HG02938 (cell line): ENCODE data around the gene KLK3.

Experiments
- ATAC-seq: cut with Tn5 transposase; IDR thresholded peaks from one replicate; pipeline ENCODE4 v1.9.1; 2021; ENCODE audit warnings: mild to moderate bottlenecking, moderate library complexity; ENCODE audit not compliant: unreplicated experiment

Gene KLK3

DNA sequence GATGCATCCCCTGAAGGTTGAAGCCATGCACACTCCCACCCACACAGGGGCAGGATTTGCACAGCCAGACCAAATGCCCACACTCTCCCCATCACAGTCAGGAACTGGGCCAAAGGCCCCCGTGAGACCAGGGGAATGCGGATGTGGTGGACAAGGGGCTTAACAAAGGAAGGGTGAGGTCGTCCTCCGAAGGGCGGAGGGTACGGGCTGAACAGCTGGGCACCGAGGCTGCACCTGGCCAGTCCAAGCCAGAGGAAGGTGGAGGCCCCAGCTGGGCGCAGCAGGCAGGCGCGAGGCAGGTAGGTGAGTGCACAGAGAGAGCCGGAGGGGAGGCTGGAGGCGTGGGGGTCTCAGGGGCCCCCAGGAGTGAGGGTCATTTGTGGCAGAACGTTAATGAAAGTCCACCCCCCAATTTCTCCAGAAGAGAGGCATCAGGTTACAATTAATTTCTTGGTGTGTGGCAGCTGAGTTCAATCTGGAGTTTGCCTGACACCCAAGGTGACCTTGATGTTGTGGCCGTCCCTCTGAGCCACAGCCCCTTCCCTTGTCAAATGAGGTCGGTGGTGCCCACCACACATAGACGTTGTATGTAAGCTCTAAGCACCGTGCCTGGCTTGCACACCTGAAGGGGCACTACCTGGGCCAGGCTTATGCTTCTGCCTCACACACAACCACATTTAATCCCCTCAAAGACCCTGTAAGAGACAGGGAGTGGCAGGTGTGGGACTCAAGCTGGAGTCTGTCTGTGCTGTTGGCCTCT is 24.3 kb upstream of the KLK3 start:
- no peak for ATAC-seq

- ATAC-seq: no peak
Observed at GRCh38 chr19:50831026-50831396, 23.7 kb upstream of the KLK3 start.

DNA sequence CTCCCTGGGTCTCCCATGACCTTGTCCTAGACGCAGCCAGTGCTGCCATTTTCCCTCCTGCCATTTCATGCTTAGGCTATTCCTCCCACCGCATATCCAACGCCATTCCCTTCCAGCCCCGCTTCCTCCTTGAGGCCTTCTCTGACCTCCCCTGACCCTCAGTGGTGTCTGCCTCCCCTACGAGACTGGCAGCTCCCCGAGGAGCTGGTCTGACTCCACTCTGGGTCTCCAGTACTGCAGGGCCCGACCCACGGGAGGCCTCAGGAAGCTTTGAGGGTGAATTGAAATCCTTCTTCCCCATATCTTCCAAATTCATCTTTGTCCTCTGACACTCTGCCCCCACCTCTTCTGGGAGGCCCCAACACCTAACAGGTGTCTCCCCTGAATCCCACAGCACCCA is 22.0 kb upstream of the KLK3 start:
- no peak for ATAC-seq

DNA sequence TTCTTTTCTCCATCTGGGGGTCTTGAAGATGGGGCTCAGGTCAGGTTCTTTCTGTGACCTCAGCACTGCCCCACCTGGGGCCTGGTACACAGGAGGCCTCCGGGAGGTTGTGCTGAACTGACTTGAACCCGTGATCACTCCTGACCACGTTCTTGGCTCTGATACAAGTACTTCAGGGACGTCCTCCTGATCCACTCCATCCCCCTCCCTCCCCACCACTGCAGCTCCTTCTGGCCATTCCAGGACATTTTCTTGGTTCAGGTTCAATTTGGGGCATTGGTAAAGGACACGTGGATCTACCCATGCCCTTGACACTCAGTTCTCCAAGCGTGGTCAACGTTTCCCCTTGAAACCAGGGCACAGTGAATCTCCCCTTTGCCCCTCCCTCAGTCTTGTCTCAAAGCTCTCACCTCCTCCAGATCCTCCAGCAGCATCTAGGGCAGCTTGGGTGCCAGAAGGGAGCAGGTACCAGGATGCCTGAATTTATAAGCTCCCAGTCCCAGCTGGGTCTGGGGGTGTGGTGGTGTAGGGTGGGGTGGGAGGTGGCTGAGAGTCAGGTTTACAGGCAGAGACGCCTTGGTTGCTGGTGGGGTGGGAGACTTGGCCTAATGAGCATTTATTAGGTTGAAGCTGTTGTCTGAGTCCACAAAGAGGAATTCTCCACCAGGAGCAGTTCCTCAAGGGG is 21.5 kb upstream of the KLK3 start, which contains the start of gene KLK15:
KLK15 (minus strand) TSS at position 458 of the 685 bp plus-strand sequence. CDS start 2,082 bp downstream, outside the sequence.
- no peak for ATAC-seq

- ATAC-seq: no peak
Observed at GRCh38 chr19:50833802-50834167, 20.9 kb upstream of the KLK3 start.

DNA sequence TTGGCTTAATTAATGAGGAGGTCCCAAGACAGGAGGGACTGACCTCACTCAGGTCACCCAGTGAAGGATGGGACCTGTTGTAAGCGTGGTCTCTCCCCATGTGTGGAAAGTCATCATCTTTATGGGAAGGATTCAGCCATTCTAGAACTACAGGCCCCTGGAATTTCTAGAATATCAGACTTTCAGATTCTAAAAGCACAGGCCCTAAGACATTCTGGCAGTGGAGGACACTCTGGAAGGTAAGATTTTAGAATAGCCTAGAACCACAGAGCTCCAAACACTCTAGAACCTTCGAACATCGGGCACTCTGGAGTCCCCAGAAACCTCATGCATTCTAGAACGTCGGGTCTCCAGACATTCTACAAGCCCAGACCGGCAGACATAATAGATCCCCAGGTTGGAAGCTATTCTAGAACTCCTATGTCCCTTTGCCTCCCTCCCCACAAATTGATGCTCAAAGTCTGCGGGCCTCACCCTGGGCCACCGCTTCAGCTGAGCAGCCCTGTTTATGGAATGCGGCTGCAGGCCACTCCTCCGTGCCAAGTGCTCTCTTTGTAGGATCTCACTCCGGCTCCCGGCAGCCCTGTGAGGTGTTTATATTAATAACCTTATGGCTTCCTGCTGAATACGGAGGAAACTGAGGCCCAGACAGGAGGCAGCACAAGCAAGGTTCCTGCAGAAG is 19.5 kb upstream of the KLK3 start:
- ATAC-seq: no peak

DNA sequence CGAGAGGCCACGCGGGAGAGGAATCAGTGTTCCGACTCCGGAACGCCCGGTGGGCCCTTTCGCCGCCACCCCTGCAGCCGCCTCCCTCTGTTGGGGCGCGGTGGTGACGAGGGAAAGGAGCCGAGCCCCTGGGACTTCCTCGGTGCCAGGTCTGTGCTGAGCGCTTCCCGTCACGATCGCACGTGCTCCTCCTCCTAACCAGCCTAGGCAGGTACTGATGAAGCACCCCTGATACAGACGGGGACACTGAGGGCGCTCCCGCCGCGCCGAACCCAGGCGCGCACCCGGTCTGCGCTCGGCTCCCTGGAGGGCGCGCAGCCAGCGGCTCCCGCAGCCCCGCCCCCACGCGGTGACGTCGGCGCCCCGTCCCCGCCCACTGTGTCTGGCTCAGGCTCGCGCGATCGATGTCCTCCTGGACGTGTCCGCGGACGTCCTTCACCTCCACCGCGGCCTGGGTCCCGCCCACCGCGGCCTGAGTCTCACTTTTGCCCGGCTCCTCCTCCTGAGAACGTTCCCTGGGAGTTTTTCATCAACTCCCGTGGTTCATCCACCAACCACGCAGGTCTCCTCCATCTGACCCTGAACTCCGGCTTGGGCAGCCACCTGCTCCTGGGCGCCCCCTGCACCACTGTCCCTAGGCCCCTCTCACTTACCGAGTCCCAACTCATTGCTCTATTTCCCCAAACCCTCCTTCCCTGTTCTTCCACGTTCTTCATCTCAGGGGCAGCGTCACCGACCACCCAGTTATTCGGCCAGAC is 18.8 kb upstream of the KLK3 start:
- ATAC-seq: no peak

DNA sequence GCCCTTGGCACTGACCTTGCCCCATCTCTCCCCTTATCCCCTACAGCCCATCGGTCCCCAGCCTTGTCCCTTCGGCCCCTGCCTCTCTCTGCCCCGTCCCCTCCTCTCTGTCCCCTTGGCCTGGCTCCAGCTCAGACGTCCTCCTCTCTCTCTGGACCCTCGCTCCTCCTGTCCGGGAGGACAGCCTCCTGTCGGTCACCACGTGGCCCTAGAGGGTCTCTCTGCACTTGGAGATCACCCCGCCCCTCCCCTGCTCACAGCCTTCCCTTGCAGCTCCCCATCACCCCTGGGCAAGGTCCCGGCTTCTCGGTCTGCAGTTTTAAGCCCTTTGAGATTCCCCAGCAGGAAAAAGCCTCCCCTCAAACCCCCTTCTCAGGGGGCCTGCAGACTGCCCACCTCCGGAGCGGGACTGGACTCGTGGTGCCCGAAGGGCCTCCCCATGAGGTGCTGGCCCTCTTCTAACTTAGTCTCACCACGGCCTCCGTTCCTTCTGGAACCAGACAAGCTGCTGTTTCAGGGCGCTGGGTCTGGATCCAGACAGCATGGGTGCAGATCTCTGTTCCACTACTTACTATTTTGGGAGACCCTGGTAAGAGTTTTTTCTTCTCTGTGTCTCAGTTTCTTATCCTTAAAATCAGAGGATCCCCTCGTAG is 18.0 kb upstream of the KLK3 start:
- no peak for ATAC-seq

DNA sequence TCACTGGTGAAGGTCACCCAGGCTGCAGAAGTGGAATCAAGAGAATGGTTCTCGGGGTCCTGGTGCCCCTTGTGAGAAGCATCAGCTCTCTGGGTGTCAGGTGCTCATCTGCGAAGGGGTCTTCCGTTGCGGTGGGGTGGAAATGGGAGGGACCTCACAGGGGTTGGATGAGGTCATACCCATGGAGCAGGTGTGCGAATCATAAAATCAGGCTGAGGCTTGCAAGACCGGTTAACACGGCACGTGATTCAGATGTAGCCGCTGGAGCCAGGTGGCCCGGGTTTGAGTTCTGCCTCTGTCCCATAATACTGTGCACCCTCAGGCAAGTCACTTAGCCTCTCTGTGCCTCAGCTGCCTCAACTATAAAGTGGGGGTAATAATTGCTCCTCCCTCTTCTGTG is 17.4 kb upstream of the KLK3 start:
- no peak for ATAC-seq

- no peak for ATAC-seq
Observed at GRCh38 chr19:50838239-50838638, 16.5 kb upstream of the KLK3 start.

DNA sequence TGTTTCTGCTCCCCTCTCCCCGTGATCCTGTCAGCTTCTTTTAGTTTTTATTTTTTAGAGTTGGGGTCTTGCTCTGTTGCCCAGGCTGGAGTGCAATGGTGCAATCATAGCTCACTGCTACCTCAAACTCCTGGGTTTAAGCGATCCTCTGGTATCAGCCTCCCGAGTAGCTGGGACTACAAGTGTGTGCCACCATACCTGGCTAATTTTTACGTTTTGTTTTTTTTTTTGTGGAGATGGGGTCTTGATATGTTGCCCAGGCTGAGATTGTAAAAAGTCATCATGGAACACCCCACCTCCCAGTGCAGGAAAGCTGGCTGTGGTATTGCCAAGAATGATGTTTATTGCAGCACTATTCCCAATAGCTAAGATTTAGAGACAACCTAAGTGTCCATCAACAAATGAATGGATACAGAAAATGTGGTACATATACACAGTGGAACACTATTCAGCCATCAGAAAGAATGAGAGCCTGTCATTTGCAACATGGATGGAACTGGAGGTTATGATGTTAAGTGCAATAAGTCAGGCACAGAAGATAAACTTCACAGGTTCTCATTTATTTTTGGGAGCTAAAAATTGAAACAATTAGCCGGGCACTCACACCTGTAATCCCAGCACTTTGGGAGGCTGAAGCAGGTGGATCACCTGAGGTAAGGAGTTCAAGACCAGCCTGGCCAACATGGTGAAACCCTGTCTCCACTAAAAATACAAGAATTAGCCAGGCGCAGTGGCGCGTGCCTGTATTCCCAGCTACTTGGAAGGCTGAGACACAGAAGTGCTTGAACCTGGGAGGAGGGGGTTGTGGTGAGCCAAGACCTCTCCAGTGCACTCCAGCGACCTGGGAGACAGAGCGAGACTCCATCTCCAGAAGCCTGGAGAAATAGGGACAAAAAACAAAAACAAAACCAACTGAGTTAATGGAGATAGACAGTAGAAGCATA is 14.7 kb upstream of the KLK3 start:
- ATAC-seq: no peak

DNA sequence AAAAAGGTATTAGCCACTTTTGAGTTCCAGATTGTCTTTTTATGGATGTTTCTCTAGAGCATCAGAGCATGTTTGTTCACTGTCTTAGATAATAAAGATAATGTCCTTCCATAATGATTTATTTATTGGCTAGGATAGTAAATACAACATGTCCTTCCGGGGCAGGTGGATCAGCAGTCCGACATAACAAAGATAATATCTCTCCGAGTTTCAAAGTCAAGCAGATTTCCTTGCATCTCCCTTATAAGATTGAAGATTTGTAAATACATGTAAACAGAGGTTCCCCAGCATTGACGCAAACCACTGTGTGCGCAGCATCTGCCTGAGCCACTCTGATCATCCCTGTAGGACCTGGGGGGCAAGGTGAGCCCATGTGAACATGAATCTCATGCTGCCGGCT is 12.6 kb upstream of the KLK3 start:
- no peak for ATAC-seq

DNA sequence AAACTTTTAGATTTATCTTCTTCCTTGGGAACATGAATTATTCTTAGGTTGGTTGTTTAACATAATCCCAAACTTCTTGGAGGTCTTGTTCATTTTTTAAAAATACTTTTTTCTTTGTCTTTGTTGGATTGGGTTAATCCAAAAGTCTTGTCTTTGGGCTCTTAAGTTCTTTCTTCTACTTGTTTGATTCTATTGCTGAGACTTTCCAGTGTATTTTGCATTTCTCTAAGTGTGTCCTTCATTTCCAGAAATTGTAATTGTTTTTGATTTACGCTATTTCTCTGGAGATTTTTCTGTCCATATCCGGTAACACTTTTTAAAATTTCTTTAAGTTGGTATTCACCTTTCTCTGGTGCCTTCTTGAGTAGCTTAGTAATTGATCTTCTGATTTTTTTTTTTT is 11.5 kb upstream of the KLK3 start:
- no peak for ATAC-seq

GRCh38 chr19:50843701-50844221 is 11.0 kb upstream of the KLK3 start:
- ATAC-seq: no peak

DNA sequence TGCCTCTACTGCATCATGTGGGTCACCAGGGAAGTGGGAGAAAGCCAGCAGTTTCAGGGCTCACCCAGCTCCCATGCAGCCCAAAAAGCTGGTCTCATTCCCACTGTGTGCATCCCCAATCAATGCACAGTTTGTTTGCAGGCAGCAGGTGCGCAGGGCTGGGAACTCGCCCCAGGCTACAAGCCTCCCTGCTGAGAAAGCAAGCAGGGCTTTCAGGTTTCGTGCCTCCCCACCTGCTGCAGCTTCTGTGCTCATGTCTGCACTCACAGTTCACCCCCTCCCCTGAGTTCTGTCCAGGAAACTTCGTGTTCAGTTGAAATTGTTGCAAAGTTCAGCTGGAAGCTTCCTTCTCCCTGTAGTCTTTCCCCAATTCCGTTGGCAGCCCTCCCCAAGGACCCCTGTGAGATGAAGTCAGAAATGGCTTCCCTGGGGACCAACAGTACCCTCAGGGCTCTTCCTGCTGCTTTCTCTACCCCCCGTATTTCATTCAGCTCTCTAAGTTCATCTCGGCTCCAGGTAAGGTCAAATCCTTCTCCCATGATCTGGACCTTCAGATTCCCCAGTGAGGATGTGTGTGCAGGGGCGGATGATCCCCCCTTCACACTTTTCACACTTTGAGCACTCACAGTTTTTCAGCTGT is 10.3 kb upstream of the KLK3 start:
- ATAC-seq: no peak

- ATAC-seq: no peak
Observed at GRCh38 chr19:50850738-50851137, 4.0 kb upstream of the KLK3 start.

DNA sequence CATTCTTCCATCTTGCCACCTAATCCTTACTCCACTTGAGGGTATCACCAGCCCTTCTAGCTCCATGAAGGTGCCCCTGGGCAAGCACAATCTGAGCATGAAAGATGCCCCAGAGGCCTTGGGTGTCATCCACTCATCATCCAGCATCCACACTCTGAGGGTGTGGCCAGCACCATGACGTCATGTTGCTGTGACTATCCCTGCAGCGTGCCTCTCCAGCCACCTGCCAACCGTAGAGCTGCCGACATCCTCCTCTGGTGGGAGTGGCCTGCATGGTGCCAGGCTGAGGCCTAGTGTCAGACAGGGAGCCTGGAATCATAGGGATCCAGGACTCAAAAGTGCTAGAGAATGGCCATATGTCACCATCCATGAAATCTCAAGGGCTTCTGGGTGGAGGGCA is 3.1 kb upstream of the KLK3 start:
- ATAC-seq: no peak

DNA sequence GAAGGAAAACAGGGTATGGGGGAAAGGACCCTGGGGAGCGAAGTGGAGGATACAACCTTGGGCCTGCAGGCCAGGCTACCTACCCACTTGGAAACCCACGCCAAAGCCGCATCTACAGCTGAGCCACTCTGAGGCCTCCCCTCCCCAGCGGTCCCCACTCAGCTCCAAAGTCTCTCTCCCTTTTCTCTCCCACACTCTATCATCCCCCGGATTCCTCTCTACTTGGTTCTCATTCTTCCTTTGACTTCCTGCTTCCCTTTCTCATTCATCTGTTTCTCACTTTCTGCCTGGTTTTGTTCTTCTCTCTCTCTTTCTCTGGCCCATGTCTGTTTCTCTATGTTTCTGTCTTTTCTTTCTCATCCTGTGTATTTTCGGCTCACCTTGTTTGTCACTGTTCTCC is 2.7 kb downstream of the KLK3 start:
- ATAC-seq: no peak

- no peak for ATAC-seq
Observed at GRCh38 chr19:50858886-50859285, 4.2 kb downstream of the KLK3 start.
